GM18507 (cell line): ENCODE measurements around the gene ANTXRL.
"Not testable (repeated sequence)": the region's sequence is repeated elsewhere in the genome, so short reads cannot be mapped to it uniquely, and the experiment has no call there.

Experiments used
- DNase-seq: peaks from one replicate; pipeline ENCODE4 v3.0.0; 2011; ENCODE audit warnings: low read depth; ENCODE audit not compliant: insufficient read length; ENCODE audit errors: extremely low spot score
- FAIRE-seq: peaks from 2 replicates; lab custom pipeline; 2011; peaks lifted over from hg19 to GRCh38; lab: Jason Lieb, UNC

The ANTXRL gene

DNA sequence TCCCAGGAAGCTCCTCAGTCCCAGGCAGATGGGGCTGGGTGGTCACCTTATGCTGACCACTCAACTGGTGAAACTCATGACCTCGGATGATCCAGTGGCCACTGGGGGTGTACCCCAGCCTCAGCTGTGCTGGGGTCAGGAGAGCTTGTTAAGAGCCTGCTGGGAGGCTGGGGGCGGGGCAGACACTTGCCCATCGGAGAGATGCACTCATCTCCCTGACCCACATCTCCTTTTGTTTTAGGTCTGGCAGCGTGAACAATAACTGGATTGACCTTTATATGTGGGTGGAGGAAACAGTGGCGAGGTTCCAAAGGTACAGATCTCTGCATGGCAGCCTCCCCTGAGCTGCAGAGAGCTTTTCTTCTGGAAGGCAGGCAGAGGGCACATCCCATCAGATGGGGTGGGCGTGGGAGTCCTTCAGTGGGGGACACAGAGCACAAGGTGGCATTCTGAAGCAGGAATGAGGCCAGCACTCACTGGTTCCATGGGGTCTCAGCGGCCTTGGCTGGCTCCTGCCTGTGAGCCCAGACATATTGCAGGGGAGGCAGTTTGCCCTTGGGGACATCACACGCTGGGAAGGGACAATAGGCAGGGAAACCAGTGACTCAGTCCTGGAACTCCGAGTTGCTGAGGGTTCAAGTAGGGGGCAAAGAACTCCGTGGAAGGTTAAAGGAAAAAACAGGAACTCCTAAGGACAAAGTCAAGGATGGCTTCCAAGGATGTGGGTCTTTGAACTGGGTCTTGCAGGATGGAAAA lies 5.2 kb downstream of the ANTXRL start:
- FAIRE-seq (no peak), DNase-seq (no peak)

DNA sequence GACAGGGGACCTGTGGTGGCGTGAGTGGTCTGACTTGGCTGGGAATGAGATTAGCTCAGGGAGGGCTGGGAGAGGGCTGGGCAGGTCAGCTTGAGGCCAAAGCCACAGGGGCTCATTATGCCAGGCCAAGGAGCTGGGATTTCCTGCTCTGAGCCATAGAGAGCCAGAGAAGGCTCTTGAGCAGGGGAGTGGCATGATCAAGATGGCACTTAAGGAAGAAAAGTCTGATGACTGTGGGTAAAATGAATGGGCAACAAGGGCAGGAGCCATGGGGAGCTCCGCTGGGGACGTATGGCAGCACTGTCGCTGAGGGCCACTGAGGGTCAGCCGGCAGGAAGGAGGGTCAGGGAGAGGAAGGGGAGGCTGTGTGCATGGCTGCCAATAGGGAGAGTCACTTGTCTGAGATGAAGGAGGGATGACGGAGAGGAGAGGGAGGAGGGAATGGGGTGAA lies 5.8 kb downstream of the ANTXRL start:
- FAIRE-seq (no peak), DNase-seq (no peak)

DNA sequence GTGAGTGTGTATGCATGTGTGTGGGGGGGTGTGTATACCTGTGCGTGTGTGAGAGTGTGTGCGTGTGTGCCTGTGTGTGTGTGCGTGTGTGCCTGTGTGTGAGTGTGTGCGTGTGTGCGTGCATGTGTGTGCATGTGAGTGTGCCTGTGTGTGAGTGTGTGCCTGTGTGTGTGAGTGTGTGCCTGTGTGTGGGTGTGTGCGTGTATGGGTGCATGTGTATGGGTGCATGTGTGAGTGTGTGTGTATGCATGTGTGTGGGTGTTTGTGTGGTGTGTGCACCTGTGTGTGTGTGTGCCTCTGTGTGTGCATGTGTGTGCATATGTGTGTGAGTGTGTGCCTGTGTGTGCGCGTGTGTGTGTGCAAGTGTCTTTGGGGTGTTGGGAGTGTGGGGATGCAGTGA lies 6.4 kb downstream of the ANTXRL start:
- no peak for FAIRE-seq

DNA sequence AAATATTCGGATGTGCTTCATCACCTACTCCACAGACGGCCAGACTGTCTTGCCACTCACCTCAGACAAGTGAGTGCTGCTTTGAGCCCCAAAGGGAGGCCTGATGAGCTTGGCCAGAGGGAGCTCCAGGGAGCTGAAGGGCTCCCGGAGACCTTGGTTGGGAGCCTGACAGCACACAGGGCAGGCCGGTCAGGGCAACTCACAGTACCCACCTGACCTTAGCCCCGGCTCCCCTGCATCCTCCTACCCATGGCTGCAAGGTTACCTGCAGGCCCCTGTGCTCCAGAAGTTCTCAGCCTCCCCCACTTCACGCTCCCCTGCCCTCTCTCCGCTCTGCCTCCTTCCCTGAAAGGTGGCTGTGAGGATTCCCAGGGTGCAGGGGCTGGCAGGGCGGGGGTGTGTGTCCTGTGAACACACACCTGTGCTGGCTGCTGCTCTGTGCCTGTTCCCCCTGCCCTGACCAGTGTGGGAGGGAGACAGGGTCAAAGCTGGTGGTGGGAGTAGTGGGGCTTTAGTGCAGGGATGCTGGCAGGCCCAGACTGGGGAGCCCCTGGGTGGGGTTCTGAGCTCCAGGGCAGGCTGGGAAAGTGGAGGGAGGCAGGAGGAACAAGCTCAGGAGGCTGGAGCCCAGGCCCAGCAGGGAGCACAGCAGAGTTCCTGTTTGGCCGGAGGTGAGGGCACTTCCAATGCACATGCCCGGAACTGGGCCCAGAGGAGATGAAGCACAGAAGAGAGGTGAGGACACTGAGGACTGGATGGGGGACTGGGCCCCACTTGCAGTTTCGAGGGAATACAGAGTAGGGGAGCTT lies 7.2 kb downstream of the ANTXRL start:
- no peak for DNase-seq
- FAIRE-seq = no peak

More for the DNA sequence above, 6.4 kb downstream of the ANTXRL start:
- no peak for DNase-seq

DNA sequence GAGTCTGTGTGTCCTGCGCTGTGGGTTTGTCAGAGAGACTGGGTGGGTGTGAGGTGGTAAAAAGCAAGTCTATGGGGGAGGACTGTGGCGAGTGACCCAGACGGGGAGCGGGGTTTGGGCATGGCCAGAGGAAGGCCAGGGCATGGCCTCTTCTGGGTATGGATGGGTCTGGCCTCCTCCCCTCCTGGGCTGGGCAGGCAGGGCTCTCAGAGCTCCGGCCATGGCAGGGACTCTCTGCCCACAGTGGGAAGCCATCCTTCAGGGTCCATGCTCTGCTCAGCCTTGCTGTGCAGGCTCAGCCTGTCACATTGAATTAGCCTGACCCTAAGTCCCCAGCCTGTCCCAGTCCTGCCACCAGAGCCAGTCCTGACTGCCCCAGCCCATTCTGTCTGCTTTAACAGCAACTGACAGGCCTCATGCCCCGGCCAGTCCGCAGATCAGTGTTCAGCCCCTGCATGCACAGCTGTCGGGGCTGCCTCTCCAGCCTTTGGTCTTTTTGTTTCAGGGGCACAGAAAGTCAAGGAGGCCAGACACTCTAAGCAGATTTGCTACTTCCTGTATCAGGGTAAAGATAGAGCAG lies 7.9 kb downstream of the ANTXRL start:
- no peak for FAIRE-seq

DNA sequence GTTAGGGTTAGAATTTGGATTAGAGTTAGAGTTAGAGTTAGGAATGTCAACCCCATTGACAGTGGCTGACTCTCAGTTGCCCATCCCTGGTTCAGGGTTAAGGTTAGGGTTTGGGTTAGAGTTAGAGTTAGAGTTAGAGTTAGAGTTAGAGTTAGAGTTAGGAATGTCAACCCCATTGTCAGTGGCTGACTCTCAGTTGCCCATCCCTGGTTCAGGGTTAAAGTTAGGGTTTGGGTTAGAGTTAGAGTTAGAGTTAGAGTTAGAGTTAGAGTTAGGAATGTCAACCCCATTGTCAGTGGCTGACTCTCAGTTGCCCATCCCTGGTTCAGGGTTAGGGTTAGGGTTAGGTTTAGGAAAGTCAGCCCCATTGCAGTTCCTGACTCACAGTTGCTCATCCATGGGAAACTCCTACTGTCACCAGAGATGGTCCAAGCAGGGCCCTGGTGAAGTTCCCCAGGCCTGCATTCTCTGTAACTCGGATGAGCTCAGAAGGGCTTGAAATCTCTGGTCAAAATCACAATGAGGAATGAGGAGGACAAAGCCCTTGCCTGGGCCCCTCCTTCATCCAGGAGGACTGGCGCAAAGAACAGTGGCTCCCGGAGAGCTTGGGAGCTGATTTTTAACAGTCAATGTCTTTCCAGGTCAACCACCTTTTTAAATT lies 8.7 kb downstream of the ANTXRL start:
- not testable (repeated sequence) for FAIRE-seq

More for the DNA sequence above, 7.9 kb downstream of the ANTXRL start:
- no peak for DNase-seq

DNA sequence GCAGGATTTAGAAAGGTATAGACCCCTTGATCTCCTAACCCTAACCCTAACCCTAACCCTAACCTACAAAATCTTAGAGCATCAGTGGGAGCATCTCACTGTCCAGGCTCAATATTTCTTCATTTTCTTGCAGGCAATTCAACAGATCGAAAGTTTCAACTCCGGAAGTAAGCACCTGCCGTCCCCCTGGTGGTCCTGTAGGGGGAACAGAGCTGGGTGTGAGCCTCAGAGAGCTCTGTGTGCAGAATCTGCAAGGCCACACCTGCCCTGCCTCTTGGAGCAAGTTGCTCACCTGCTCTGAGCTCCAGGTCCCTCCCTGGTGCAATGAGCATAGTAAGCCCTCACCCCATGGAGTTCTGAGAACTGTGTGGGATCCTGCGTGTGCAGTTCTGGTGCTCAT lies 9.3 kb downstream of the ANTXRL start:
- not testable (repeated sequence) for FAIRE-seq

More for the DNA sequence above, 8.7 kb downstream of the ANTXRL start:
- not testable (repeated sequence) for DNase-seq

DNA sequence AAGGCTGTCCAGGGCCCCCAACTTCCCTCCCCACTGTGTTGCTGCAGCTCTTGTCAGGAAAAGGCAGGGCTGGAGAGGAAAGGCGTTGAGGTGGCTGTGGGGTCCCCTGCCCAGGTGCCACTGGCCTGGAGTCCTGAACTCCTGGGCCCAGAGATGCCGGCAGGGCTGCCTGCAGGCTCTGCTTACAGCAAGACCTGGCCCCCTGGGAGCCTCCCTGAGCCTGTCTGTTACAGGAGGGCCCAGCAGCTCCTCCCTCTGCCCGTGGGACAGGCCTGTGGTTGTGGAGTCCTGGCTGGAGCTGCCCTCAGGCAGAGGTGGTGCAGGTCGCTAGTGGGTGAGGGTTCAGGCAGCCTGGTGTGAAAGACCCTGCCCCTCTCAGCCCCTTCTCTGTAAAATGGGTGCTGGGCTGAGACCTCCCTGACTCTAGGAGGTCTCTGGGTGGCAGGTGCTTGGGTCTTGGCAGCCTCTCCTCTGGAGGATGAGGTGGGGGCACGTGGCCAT lies 9.9 kb downstream of the ANTXRL start:
- DNase-seq (no peak), FAIRE-seq (no peak)

More for the DNA sequence above, 9.3 kb downstream of the ANTXRL start:
- DNase-seq = not testable (repeated sequence)

DNA sequence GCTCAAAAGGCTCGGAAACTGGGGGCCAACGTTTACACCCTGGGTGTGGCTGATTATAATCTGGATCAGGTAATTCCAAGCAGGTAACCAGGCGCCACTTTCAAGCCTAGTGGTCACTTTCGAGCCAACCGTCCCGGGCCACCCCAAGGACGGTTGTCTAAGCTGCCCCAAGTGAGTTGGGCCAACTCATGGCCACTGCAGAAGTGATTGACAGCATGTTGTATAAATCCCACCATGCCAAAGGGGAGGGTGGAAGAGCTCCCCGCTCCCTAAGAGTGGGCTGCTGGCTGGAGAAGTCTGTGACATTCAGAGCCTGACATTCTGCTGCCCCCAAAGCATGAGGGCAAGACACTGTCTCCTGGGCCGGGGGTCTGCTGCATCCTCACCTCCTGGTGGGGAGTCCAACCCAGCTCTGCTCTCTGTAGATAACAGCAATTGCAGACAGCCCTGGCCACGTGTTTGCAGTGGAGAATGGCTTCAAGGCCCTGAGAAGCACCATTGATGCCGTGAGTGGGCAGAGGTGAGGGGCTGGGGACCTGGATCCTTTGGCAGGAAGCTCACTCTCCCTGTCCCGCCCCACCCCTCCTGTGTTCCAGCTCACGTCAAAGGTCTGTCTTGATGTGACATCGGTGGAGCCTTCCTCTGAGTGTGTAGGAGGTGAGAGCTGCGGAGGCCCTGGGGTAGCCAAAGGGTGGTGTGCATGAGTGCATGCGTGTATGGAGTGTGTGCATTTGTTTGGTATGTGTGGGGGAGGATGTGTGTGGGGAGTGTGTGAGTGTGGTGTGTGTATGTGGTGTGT lies 10.8 kb downstream of the ANTXRL start:
- DNase-seq = no peak
- FAIRE-seq = no peak

DNA sequence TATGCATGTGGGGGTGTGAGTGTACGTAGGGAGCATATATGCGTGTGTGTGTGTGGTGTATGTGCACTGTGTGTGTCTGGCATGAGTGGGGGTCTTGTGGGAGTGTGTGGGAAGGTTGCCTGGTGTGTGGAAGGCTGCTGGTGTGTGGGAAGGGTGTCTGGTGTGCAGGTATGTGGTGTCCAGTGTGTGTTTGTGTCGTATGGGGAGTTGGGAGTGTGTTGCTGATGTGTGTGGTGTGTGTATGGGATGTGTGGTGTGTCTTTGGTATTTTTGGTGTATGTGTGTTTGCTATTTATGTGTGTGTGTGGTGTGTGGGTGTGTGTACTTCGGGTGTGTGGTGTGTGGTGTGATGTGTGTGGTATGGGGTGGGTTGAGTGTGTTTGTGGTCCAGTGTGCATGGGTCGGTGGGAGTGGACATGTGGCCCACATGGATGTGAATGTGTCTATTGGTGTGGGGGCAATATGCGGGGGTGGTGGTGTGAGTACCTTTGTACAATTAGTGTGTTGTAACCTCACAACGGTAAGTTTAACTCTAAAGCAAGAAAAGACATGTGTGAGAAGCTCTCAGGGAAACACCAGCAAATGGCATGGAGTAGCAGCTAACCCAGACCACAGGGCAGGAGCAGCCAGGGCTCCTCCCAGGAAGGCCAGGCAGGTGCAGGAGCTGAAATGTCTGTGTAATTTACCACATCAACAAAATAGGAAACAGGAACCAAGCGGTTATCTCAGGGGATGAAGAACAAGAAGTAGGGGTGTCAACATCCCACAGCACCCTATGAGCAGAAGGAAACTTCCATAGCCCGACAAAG lies 11.9 kb downstream of the ANTXRL start:
- DNase-seq (no peak), FAIRE-seq (no peak)

DNA sequence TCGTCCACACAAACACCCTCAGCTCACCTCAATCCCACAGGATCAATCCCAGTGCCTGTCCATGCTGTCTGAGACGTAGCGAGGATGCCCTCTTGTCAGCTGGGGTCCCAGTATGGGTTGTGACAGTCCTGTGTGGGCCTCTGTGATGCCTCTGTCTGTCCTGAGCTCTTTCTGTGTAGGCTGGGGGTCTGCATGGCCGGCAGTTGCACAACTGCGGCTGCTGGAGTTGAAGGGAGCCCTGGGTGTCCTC lies 12.4 kb downstream of the ANTXRL start:
- DNase-seq = no peak
- no peak for FAIRE-seq

DNA sequence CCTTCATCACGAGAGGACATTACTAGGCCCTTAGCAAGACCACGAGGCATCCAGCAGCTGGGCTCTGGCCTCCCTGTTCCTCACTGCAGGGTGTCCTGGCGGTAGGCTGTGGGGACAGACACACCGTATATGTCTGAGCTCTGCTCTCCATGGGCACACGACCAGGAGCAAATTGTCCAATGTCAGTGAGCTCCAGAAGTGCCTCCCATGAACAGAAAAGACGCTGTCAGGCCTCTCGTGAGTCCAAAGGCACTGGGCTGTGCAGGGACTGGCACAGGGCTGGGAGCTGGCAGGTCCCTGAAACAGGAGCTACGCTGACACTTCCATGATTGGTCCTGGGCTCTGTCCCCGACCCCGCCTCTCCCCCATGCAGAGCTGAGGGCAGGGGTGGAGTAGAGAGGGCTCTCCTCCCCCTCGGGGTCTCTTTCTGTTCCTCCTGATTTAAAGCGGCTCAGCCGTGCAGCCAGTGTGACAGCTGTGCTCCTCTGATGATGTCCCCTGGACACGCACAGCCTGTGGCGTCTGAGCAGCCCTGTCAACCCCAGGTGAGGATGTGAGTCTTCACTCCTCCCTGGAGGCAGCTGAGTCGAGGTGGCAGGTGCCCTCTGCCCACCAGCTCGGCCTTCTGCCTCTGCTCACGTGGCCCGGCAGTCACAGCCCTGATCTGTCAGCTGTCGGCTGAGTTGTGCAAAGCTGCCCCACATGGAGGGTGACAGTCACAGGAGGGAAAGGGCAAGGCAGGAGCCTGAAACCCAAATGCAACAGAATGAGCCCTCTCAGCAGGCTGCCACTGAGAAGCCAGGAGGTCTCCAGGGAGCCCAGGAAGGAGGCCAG lies 13.0 kb downstream of the ANTXRL start:
- no peak for DNase-seq
- no peak for FAIRE-seq

DNA sequence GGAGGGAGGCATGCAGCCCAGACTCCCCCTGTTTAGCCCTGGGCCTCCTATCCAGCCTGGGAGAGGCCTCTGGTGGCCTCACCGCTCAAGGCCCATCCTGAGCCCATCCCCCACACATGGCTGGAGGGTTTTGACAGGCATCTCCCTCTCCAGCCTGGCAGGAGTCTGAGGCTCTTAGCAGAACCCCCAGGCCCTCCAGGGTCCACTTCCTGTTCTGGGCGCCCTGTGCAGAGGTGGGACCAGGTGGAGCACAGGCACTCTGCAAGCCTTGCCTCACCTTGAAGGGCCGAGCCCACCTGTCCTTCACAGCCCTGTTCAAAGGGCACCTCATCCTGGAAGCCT lies 13.5 kb downstream of the ANTXRL start:
- DNase-seq, FAIRE-seq: not testable (repeated sequence)

DNA sequence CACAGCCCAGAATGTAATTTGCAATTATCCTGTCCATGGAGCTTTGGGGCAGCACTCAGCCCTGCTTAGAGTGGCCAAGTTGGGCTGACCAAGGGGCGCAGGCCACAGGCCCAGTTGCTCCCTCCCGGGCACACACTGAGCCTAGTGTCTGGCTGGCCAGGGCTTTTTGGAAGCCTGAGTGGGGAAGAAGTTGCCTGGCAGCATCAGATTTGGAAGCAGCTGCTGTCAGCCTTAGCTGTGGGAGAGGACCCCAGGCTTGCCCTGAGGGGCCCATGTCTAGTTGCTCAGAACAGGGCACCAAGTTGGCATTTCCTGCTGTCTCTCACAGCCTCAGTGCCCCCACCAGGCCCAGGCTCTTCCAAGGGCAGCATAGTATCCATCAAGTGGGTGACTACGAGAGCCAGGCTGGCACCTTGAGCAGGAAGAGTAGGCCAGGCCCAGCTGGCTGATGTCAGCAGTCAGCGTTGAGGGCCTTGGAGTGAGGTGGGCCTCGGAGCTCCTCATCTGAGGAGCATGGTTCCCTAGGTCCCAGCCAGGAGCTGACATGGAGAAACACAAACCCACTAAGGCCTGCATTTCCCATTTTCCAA lies 14.4 kb downstream of the ANTXRL start:
- DNase-seq (no peak), FAIRE-seq (no peak)

DNA sequence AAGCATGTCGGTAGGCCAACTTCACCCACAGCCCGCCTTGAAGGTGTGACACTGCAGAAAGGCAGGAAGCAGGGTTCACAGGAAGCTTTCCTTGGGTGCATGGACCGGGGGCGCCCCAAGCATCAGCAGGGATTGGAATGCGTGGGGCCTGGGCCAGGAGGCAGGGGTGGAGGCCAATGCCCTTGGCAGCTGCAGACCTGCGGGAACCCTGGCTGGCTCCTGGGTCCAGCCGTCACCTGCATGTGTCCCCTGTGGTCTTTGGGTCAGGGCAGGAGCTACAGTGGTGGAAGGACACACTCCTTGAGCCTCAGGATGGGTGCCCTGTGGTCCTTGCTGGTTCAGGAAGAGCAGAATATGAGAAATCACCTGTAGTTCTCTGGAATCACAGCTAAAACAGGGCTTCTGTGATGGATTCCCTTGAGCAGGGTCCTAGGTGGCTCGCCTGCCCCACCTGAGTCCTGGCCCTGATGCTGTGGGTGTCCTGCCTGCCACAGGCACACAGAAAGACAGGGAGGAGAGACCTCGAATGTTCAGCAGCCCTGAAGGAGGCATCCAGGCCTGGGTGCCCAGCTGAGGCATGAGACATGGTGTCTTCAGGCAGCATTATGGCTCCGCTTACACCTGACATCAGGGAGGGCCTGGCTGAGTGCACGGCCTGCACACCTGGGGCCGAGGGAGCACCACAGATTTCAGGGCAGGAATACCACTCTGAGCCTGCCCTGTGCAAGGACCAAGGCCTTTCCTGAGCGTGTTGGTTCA lies 15.1 kb downstream of the ANTXRL start:
- DNase-seq (no peak), FAIRE-seq (no peak)

DNA sequence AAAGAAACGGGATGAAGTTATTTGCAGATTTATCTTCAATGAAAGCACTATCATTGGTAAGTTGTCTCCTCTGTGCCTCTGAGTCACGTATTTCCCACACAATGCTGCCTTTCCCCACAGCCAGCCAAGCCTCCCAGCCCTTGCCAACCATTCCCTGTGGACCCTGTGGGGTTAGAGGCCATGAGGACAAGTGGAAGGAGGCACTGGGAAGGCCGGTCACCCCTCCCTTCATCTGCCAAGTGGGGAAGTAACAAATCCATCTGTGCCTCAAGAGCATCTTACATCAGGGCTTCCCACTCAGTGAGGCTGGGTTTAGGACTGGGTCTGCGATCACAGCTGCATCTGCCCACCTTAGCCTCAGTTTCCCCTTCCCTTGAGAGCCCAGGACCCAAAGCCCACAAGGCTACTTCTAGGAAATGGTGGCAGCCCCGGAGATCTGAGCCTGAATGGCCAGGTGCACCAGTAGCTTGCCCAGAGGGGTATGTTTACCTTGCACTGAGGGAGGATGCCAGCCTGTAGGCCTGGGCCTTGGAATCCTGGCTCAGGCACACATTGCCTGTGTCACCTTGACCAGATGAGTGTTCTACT lies 16.1 kb downstream of the ANTXRL start:
- not testable (repeated sequence) for FAIRE-seq, DNase-seq
